Esophagus squamous epithelium (tissue), 4 donors: ENCODE measurements around the gene EVX2.

Source experiments
- POLR2A ChIP-seq, 4 donors: fragments of 450-650 bp; IDR thresholded peaks; one replicate each; pipeline ENCODE4 v1.6.1; 2017; ENCODE audit warnings: antibody characterized with exemption in 4 of 4, mild to moderate bottlenecking in 4 of 4, moderate library complexity in 3 of 4
- TF ChIP-seq, protein P1 (sequence below), 6 experiments: fragments of 450-650 bp in 4 of 6; fragments of 200-600 bp in 2 of 6; sonication (generic) in 2 of 6; IDR thresholded peaks; one replicate each; pipeline ENCODE4 v1.5.1; 2016 to 2019; ENCODE audit warnings: antibody characterized with exemption in 6 of 6, mild to moderate bottlenecking in 4 of 6, moderate library complexity in 4 of 6

DNA sequence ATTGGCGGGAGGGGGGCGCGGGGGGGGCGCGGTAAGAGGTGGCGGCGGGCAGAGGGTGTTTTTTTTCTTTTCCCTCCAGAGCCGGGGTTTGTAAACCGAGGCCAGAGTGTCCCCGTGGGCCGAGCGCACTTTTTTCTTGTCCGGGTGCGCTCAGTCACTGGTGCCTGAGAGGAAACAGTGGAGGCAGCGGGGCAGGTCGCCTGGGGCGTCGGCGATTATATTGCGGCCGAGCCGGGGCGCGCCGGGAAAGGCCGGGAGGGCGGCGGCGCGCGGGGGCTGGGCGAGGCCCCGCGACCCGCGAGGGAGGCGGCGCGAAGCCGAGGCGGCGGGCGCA lies 46.0 kb upstream of the EVX2 start:
- TF ChIP-seq, protein P1, sequence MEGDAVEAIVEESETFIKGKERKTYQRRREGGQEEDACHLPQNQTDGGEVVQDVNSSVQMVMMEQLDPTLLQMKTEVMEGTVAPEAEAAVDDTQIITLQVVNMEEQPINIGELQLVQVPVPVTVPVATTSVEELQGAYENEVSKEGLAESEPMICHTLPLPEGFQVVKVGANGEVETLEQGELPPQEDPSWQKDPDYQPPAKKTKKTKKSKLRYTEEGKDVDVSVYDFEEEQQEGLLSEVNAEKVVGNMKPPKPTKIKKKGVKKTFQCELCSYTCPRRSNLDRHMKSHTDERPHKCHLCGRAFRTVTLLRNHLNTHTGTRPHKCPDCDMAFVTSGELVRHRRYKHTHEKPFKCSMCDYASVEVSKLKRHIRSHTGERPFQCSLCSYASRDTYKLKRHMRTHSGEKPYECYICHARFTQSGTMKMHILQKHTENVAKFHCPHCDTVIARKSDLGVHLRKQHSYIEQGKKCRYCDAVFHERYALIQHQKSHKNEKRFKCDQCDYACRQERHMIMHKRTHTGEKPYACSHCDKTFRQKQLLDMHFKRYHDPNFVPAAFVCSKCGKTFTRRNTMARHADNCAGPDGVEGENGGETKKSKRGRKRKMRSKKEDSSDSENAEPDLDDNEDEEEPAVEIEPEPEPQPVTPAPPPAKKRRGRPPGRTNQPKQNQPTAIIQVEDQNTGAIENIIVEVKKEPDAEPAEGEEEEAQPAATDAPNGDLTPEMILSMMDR (IDR thresholded peaks at IDR 0.05), result no peak
- TF ChIP-seq POLR2A (IDR thresholded peaks at IDR 0.05), result no peak
